IPS DF 4.7 (cell line): Measurements from ENCODE around the gene EEF1AKMT2.
"Not testable (repeated sequence)": the region's sequence is repeated elsewhere in the genome, so short reads cannot be mapped to it uniquely, and the experiment has no call there.

Source experiments
- DNase-seq: peaks from one replicate; pipeline ENCODE4 v3.0.0-alpha.2; 2013; ENCODE audit warnings: low spot score; ENCODE audit errors: extremely low read depth

EEF1AKMT2 gene

GRCh38 chr10:124756156-124756903 lies 35.4 kb downstream of the EEF1AKMT2 start:
- no peak for DNase-seq

DNA sequence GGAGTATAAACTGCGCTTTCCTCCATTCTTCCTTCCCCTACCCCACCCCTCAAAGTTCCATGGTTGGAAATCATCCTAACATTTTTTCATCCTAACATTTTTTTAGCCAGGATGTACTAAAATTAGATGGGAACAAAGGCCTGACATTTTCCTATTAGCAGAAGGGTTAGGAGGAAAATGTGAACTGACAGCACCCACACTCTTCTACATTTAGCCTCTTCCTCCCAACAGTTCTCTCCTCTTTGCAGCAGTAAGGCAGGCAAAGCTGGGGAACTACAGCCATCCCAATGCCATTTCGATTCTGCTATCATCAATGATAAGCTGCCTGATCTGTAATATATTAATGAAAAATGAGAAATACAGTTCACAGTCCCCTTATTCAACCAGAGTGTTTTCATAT lies 36.1 kb downstream of the EEF1AKMT2 start:
- DNase-seq: no peak

DNA sequence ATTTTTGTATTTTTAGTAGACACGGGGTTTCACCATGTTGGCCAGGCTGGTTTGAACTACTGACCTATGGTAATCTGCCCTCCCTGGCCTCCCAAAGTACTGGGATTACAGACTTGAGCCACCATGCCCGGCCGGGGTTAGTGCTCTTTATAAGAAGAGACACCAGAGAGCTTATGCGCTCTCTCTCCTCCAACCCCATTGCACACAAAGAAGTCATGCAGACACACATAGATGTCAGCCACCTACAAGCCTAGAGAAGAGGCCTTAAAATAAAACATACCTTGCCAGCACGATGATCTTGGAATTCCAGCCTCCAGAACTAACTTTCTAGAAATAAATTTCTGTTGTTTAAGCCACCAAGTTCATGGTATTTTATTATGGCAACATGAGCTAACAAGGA lies 37.5 kb downstream of the EEF1AKMT2 start:
- DNase-seq: no peak

DNA sequence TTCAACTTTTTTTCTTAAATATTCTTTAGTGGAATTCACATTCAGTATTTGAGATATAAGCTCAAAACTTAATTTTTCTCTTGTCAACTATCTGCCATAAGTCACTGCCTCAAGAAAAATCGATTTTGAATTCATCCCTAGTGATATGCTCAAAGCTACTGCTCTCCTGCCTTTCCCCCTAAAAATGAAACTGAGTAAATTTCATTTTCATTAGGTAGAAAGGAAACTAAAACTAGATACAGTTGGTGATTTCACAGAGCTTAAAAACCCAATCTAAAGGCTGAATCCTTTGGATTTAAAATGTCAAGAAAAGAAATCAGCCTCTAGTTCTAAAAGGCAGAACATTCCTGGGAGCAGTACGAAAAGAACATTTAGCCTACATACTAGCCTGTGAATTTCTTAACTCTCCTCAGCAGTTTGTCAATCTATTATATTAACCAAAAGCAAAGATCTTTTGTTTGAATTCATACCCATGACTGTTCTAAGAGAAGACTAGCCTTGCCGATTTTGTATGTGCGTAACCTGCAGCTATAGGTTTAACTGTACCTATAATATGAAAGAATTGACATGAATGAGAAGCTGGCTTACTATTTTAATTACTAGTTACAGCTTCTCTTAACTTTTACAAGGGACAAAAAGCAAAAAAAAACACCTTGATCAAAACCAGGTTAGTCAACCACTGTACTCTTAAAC lies 42.6 kb downstream of the EEF1AKMT2 start:
- no peak for DNase-seq

DNA sequence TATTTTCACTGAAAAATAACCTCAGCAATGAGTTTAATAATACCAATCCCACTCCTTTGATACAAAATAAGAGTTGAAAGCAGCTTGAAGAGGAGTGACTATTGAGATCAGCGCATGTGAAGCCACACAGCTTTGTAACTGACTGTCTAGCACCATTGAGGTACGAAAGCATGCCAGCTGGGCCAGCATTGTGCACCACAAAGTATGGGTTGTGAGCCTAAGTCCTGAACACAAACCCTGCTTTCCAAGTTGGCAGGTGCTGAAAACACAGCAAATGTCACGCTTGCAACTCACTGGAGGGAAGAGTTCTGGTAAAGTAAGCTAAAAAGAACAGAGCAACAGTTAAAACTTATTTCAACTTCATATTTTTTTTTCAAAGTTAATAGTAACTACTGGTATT lies 43.5 kb downstream of the EEF1AKMT2 start:
- no peak for DNase-seq

DNA sequence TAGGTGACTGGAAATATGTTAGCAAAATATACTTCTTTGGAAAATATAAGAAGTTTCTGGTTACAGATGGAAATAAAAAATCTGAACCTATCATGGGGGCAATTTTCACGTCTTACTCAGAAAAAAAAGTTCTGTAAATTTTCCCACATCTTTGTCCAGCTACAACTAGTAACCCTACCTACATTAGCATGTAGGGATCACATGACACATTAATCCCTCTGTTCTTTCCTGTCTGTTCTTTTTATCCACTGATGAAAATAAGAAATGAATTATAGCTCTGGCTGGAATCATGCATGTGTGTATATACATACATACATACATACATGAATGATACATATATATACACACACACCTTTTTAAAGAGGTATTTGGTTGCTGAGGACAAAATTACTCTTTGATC lies 43.9 kb downstream of the EEF1AKMT2 start:
- DNase-seq: no peak

GRCh38 chr10:124746992-124747391 lies 44.7 kb downstream of the EEF1AKMT2 start:
- DNase-seq: no peak

DNA sequence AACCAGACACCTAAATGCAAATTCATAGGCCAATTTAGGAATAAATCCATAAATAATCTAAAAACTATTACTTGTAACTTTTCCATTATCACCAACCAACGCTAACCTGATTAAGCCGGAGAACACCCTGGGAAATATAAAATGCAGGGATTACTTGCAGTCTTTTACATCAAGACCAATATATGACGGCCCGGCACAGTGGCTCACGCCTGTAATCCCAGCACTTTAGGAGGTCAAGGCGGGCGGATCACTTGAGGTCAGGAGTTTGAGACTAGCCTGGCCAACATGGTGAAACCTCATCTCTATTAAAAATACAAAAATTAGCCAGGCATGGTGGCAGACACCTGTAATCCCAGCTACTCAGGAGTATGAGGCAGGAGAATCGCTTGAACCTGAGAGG lies 45.2 kb downstream of the EEF1AKMT2 start:
- not testable (repeated sequence) for DNase-seq

DNA sequence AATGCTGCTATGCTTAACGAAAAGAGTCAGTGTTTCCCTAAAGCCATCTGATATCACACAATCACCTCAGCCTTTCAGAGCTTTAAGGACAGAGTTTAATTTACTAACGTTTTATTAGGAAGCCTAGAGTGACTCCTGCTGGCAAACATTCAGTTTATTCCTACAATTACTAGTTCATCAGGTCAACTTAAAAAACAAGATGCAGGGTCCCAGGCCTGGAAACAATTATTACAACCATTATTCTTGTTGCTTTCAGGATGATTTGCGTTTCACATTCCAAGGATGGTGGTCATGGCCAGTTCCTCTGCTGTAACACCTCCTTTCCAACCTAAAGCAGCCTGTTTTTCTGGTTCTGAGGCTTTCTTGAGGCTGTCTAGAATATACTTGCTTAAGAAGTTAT lies 46.0 kb downstream of the EEF1AKMT2 start:
- no peak for DNase-seq

- DNase-seq: no peak
Observed at GRCh38 chr10:124745252-124745651, 46.4 kb downstream of the EEF1AKMT2 start.

GRCh38 chr10:124744102-124745050 lies 47.3 kb downstream of the EEF1AKMT2 start, which contains the start of gene FAM53B:
Gene FAM53B, minus strand, starts transcription at chr10:124744378. Its CDS starts 37,665 bp downstream, at chr10:124706713.
- DNase-seq: no peak

GRCh38 chr10:124743191-124744101 lies 48.2 kb downstream of the EEF1AKMT2 start:
- DNase-seq: no peak

GRCh38 chr10:124742413-124743190 lies 49.1 kb downstream of the EEF1AKMT2 start:
- no peak for DNase-seq

DNA sequence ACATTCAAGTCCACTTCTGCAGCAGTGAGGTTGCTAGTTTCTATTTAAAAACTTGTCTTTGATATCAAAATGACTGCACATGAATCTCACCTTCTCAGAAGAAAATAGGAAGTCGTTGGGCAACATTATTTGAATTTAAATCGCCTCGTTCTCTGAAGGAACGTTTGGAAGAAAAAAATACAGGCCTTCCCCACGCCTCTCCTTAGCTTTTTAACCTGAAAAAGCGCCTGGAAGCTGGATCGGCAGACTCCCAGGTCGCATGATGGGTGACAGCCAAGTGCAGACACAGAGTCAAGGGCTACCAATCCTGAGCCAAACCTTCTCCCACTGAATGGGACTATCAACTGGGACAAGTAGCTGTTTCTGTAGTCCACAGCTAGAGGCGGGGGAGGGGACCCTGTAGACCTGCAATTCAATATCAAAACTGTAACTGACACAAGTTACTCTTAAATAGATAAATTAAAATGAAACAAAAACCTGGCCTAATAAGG lies 49.7 kb downstream of the EEF1AKMT2 start:
- no peak for DNase-seq

DNA sequence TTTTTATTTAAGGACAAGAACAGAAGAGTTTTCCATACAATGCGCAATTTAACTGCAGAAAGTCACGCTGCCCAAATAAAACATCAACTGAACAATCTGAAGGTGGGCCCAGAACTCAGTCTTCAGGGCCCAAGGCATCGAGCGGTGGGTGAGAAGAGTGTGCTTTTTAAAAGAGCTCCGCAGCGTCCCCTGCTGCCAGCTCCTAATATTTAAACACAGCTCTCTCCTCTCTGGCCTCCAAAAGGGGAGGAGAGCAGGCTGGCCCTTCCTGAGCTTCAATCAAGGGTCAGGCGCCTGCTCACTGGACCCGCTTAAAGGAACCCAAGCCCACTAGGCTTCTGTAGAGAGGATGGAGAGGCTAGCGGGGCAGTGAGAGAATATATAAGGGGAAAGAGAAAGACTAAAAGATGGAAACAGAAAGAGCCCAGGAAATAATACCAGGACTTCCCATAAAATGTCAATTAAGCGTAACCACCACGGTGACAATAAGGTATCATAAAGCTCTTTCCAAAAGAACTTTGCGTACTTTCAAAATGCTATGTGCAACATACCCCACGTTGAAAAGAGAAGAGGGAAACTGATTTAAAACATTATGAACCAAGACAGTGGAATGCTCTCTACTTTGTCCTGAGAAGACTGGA lies 50.3 kb downstream of the EEF1AKMT2 start:
- DNase-seq: no peak

DNA sequence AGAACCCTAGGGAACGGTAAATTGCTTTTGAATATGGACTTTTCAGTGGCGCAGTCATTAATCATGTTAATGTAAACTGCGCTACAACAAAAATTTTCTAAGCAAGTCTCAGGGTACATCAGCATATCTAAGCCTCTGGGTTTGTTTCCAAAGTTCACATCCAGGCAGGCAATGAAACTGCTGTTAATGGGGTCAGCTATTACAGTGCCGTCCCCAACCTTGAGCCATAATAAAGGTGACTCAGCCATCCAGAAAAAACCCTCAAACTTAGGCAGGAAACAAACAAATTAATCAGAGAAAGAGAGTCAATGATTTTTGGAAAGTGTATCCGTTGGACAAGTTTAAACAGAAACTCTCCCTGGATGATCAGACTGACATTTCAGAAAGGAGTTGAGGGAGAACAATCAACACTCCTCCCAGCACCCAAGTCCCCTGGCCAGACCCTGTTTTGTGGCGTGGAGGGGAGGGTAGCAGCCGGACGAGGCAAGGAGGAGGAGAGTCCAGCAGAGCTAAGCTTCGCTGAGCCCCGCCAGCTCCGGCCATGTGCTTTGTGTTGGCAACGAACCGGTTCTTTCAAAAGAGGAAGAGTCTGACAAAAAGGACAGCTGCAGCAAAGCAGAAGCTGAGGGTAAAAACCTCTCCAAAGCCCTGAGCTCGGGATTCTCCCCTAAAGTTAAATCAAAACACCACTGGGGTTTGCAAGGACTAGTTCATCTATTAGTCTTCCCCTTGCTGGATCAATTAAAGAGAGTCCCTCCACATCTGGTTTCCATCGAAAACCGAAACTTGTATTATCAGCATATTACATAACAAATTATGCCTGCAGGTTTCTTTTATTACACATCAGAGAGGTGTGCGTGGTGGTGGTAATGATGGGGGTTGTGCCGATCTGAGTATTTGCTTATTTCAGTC lies 51.1 kb downstream of the EEF1AKMT2 start:
- DNase-seq: no peak

GRCh38 chr10:124739986-124740368 lies 51.7 kb downstream of the EEF1AKMT2 start:
- DNase-seq: no peak
